NCI-H446 treated with DMSO at 0.1 percent for 48 hours (cell line): Measurements from ENCODE around the gene CENPM.

Experiments
- DNase-seq: peaks from one replicate; lab custom pipeline; 2025; lab: John Stamatoyannopoulos, UW

Gene CENPM

GRCh38 chr22:41931701-41932269 is 15.2 kb downstream of the CENPM start:
- no peak for DNase-seq

GRCh38 chr22:41929418-41929810 is 17.5 kb downstream of the CENPM start:
- DNase-seq, result no peak

- no peak for DNase-seq
These were observed 18.1 kb downstream of the CENPM start for GRCh38 chr22:41928593-41929417.

GRCh38 chr22:41927813-41928212 is 19.1 kb downstream of the CENPM start:
- no peak for DNase-seq

GRCh38 chr22:41925783-41926460 is 21.0 kb downstream of the CENPM start:
- no peak for DNase-seq

- no peak for DNase-seq
These were observed 23.2 kb downstream of the CENPM start for GRCh38 chr22:41923595-41924276.

GRCh38 chr22:41922940-41923594 is 23.9 kb downstream of the CENPM start:
- DNase-seq, result no peak

GRCh38 chr22:41922328-41922727 is 24.6 kb downstream of the CENPM start:
- DNase-seq, result no peak

GRCh38 chr22:41920271-41920976 is 26.5 kb downstream of the CENPM start:
- DNase-seq, result no peak

- no peak for DNase-seq
These were observed 27.4 kb downstream of the CENPM start for GRCh38 chr22:41919357-41920224.

GRCh38 chr22:41917903-41918791 is 28.8 kb downstream of the CENPM start:
- no peak for DNase-seq

GRCh38 chr22:41917375-41917902 is 29.5 kb downstream of the CENPM start:
- no peak for DNase-seq

GRCh38 chr22:41916745-41917358 is 30.1 kb downstream of the CENPM start:
- no peak for DNase-seq

GRCh38 chr22:41915786-41916493 is 31.0 kb downstream of the CENPM start:
- DNase-seq, result no peak

- DNase-seq, result no peak
These were observed 31.7 kb downstream of the CENPM start, which contains the start of gene SHISA8 for GRCh38 chr22:41915035-41915785. TSS of gene SHISA8 (minus strand) at chr22:41915074. CDS start at chr22:41914667, 407 bp downstream.

GRCh38 chr22:41914611-41915034 is 32.3 kb downstream of the CENPM start:
- DNase-seq, result no peak
